Kidney epithelial cell (primary cell): ENCODE measurements around the gene RNF213. TPM values are rescaled to one million over a fixed set of nuclear protein-coding genes. Genes with fewer than 3 reads are reported as not detected.
"Not testable (repeated sequence)": the region's sequence is repeated elsewhere in the genome, so short reads cannot be mapped to it uniquely, and the experiment has no call there.

ENCODE experiments used
- DNase-seq: peaks from one replicate; pipeline ENCODE4 v3.0.0-alpha.2; 2010; ENCODE audit warnings: low read depth
- H3K27me3 ChIP-seq: 2 replicates; pipeline ENCODE4 v1.6.0; 2011; ENCODE audit warnings: low read length; ENCODE audit not compliant: control insufficient read depth, insufficient read depth
- H3K36me3 ChIP-seq: 2 replicates; pipeline ENCODE4 v1.5.1; 2011; ENCODE audit warnings: low read length; ENCODE audit not compliant: control insufficient read depth, insufficient read depth
- H3K4me3 ChIP-seq: 2 replicates; pipeline ENCODE4 v1.5.1; 2011; ENCODE audit warnings: low read depth, mild to moderate bottlenecking, control low read depth, low read length
- CTCF ChIP-seq: IDR thresholded peaks from 2 replicates; pipeline ENCODE4 v1.5.1; 2011; ENCODE audit warnings: mild to moderate bottlenecking, moderate library complexity, low read length, control low read depth, inconsistent platforms; ENCODE audit not compliant: insufficient read depth, poor library complexity, severe bottlenecking
- total RNA-seq: library from RNA; depleted of rRNA; stranded (reverse); fragments of >200 nt; gene quantifications from 2 replicates; pipeline ENCODE4 v1.2.3, GENCODE V29; 2015

The RNF213 gene
- total RNA-seq, 1 donor from 2014 or later = 111 TPM

- H3K27me3 ChIP-seq = no peaks in the 10 kb centered on the region
- H3K4me3 ChIP-seq = no peak overlapping the region
- DNase-seq = no peak
- no peaks in the 10 kb centered on the region for H3K36me3 ChIP-seq
- no peak for TF ChIP-seq CTCF
Observed at GRCh38 chr17:80402959-80403358, 142.3 kb downstream of the RNF213 start.

GRCh38 chr17:80406146-80406545 lies 145.5 kb downstream of the RNF213 start:
- no peak for TF ChIP-seq CTCF
- DNase-seq = no peak

GRCh38 chr17:80407917-80408316 lies 147.3 kb downstream of the RNF213 start:
- not testable (repeated sequence) for H3K4me3 ChIP-seq, H3K36me3 ChIP-seq, H3K27me3 ChIP-seq, DNase-seq

More at GRCh38 chr17:80406146-80406545, 145.5 kb downstream of the RNF213 start:
- Histone ChIP-seq H3K27me3 (no peaks in the 10 kb centered on the region), H3K4me3 (no peak overlapping the region), H3K36me3 (no peaks in the 10 kb centered on the region)

- Histone ChIP-seq H3K36me3 (no peaks in the 10 kb centered on the region), H3K4me3 (no peak overlapping the region), H3K27me3 (peaks cover 6% of the 10 kb centered on the region)
- TF ChIP-seq CTCF = no peak
- no peak for DNase-seq
Observed at GRCh38 chr17:80408872-80409271, 148.2 kb downstream of the RNF213 start.

- no peaks in the 10 kb centered on the region for H3K36me3 ChIP-seq
- DNase-seq = no peak
- TF ChIP-seq CTCF = no peak
- H3K4me3 ChIP-seq = no peak overlapping the region
- H3K27me3 ChIP-seq = peaks cover 13% of the 10 kb centered on the region
Observed at GRCh38 chr17:80409626-80410025, 149.0 kb downstream of the RNF213 start.

- not testable (repeated sequence) for H3K4me3 ChIP-seq, H3K36me3 ChIP-seq, DNase-seq
- H3K27me3 ChIP-seq = peaks cover 13% of the 10 kb centered on the region
Observed at GRCh38 chr17:80410441-80411087, 149.9 kb downstream of the RNF213 start.
